H1 (cell line): ENCODE data around the gene FOXI2. TPM values are rescaled to one million over a fixed set of nuclear protein-coding genes. Genes with fewer than 3 reads are reported as not detected.

Experiments
- CTCF ChIA-PET: fragments of 300-600 bp; sonication (Branson Sonifier 250); formaldehyde crosslinking; loops from one replicate; lab custom pipeline; 2021; ENCODE audit not compliant: partially characterized antibody; lab: Charles Lee
- POLR2A ChIA-PET: fragments of 300-600 bp; sonication (Branson Sonifier 250); formaldehyde crosslinking; loops from one replicate; lab custom pipeline; 2021; ENCODE audit warnings: inconsistent platforms; ENCODE audit not compliant: partially characterized antibody; lab: Charles Lee
- DNase-seq, 2 experiments: peaks; one replicate each; pipeline versions ENCODE4 v3.0.0 to v3.0.0-alpha.2; 2010 to 2022; ENCODE audit warnings: low spot score in 2 of 2, low read depth in 1 of 2, mixed read lengths in 1 of 2
- FAIRE-seq: peaks from 2 replicates; lab custom pipeline; 2011; peaks lifted over from hg19 to GRCh38; lab: Jason Lieb, UNC
- H2AFZ ChIP-seq: 2 replicates; pipeline ENCODE4 v1.8.1; 2012; ENCODE audit warnings: low read length, inconsistent platforms
- H2AK5ac ChIP-seq: 2 replicates; pipeline ENCODE4 v1.6.1; 2013; ENCODE audit warnings: low read depth, low read length
- H2BK120ac ChIP-seq: replicated peaks from 2 replicates; pipeline ENCODE3; 2013; ENCODE audit warnings: low read depth, low read length, inconsistent platforms
- H2BK12ac ChIP-seq: 2 replicates; pipeline ENCODE4 v1.6.1; 2013; ENCODE audit warnings: low read depth, low read length
- H2BK15ac ChIP-seq: 2 replicates; pipeline ENCODE4 v1.6.1; 2013; ENCODE audit warnings: low read length
- H2BK20ac ChIP-seq: 2 replicates; pipeline ENCODE4 v1.6.1; 2013; ENCODE audit warnings: low read length
- H2BK5ac ChIP-seq: 2 replicates; pipeline ENCODE4 v1.6.1; 2013; ENCODE audit warnings: low read depth, low read length
- H3K14ac ChIP-seq: 2 replicates; pipeline ENCODE4 v1.6.1; 2013; ENCODE audit warnings: inconsistent platforms; ENCODE audit not compliant: insufficient read length
- H3K18ac ChIP-seq: 2 replicates; pipeline ENCODE4 v1.6.1; 2013; ENCODE audit warnings: low read length; ENCODE audit errors: extremely low read depth
- H3K23ac ChIP-seq: 2 replicates; pipeline ENCODE4 v1.6.1; 2013; ENCODE audit warnings: inconsistent platforms; ENCODE audit not compliant: insufficient read length
- H3K23me2 ChIP-seq: 2 replicates; pipeline ENCODE4 v1.6.1; 2013; ENCODE audit warnings: low read depth, low read length
- H3K27ac ChIP-seq: 2 replicates; pipeline ENCODE4 v1.6.1; 2011; ENCODE audit warnings: low read depth, low read length, inconsistent platforms
- H3K27me3 ChIP-seq, 4 experiments: replicated peaks in 1 of 4; 1 replicate in 1 of 4; 2 replicates in 3 of 4; pipeline versions ENCODE4 v1.6.1 to v1.8.1; 2011 to 2013; ENCODE audit warnings: low read length in 3 of 4, mild to moderate bottlenecking in 3 of 4, inconsistent platforms in 2 of 4, mixed read lengths in 2 of 4, moderate library complexity in 1 of 4; ENCODE audit not compliant: control insufficient read depth in 3 of 4, insufficient read depth in 3 of 4; ENCODE audit errors: extremely low read depth in 1 of 4
- H3K36me3 ChIP-seq, 4 experiments: 2 replicates each; pipeline versions ENCODE4 v1.6.1 to v1.8.1; 2011 to 2013; ENCODE audit warnings: mild to moderate bottlenecking in 4 of 4, low read length in 3 of 4, moderate library complexity in 2 of 4, control low read depth in 1 of 4, inconsistent platforms in 1 of 4; ENCODE audit not compliant: insufficient read depth in 4 of 4, control insufficient read depth in 2 of 4
- H3K4ac ChIP-seq: replicated peaks from 2 replicates; pipeline ENCODE3; 2013; ENCODE audit warnings: low read length, low read depth, mixed read lengths, inconsistent platforms; ENCODE audit not compliant: insufficient read length
- H3K4me1 ChIP-seq, 4 experiments: replicated peaks in 1 of 4; 1 replicate in 1 of 4; 2 replicates in 3 of 4; pipeline versions ENCODE4 v1.6.1 to v1.8.1; 2011 to 2013; ENCODE audit warnings: low read length in 3 of 4, inconsistent platforms in 2 of 4, mixed read lengths in 1 of 4; ENCODE audit not compliant: insufficient read depth in 4 of 4, control insufficient read depth in 3 of 4
- H3K4me2 ChIP-seq, 2 experiments: 2 replicates each; pipeline versions ENCODE4 v1.6.1 to v1.8.1; 2011 to 2013; ENCODE audit warnings: low read depth in 2 of 2, low read length in 2 of 2, control low read depth in 1 of 2, inconsistent platforms in 1 of 2, mild to moderate bottlenecking in 1 of 2; ENCODE audit not compliant: insufficient read depth in 1 of 2
- H3K4me3 ChIP-seq, 4 experiments: fragments of 200-600, 300-600 bp in 1 of 4; sonication (generic), shearing (Covaris generic), sonication (Bioruptor Twin) in 1 of 4; 2 replicates each; pipeline versions ENCODE4 v1.5.1 to v1.8.1; 2011 to 2016; ENCODE audit warnings: low read length in 4 of 4, low read depth in 3 of 4, control low read depth in 2 of 4, inconsistent platforms in 2 of 4, mild to moderate bottlenecking in 2 of 4, mixed read lengths in 1 of 4, moderate library complexity in 1 of 4; ENCODE audit not compliant: insufficient read depth in 2 of 4; ENCODE audit errors: extremely low read depth in 1 of 4
- H3K56ac ChIP-seq: replicated peaks from 2 replicates; pipeline ENCODE3; 2013; ENCODE audit warnings: low read depth, mild to moderate bottlenecking, mixed read lengths, low read length, inconsistent platforms; ENCODE audit not compliant: insufficient read length
- H3K79me1 ChIP-seq: 2 replicates; pipeline ENCODE4 v1.6.1; 2013; ENCODE audit warnings: low read depth, low read length, control low read depth
- H3K79me2 ChIP-seq, 2 experiments: 2 replicates each; pipeline versions ENCODE4 v1.6.1 to v1.8.1; 2012 to 2013; ENCODE audit warnings: low read length in 2 of 2, mild to moderate bottlenecking in 2 of 2, inconsistent platforms in 1 of 2; ENCODE audit not compliant: insufficient read depth in 2 of 2, control insufficient read depth in 1 of 2
- H3K9ac ChIP-seq, 4 experiments: replicated peaks in 1 of 4; 1 replicate in 1 of 4; 2 replicates in 3 of 4; pipeline versions ENCODE4 v1.6.1 to v1.8.1; 2011 to 2013; ENCODE audit warnings: low read depth in 3 of 4, low read length in 3 of 4, control low read depth in 2 of 4, mild to moderate bottlenecking in 2 of 4, moderate library complexity in 2 of 4, inconsistent platforms in 1 of 4; ENCODE audit errors: extremely low read depth in 1 of 4
- H3K9me3 ChIP-seq, 2 experiments: 2 replicates each; pipeline versions ENCODE4 v1.6.1 to v1.8.1; 2012 to 2013; ENCODE audit warnings: mild to moderate bottlenecking in 2 of 2, moderate library complexity in 2 of 2, control low read depth in 1 of 2, inconsistent platforms in 1 of 2, low read depth in 1 of 2, low read length in 1 of 2, mixed read lengths in 1 of 2; ENCODE audit not compliant: insufficient read depth in 2 of 2
- H4K20me1 ChIP-seq, 2 experiments: replicated peaks in 1 of 2; 2 replicates each; pipeline versions ENCODE3 to v1.8.1; 2011 to 2013; ENCODE audit warnings: inconsistent platforms in 2 of 2, low read length in 2 of 2, mild to moderate bottlenecking in 1 of 2; ENCODE audit not compliant: insufficient read depth in 2 of 2, control insufficient read depth in 1 of 2
- H4K5ac ChIP-seq: 2 replicates; pipeline ENCODE4 v1.6.1; 2013; ENCODE audit warnings: low read length, low read depth, mixed read lengths, inconsistent platforms; ENCODE audit not compliant: insufficient read length
- H4K8ac ChIP-seq: 2 replicates; pipeline ENCODE4 v1.8.0; 2013; ENCODE audit warnings: mild to moderate bottlenecking, moderate library complexity, low read length, inconsistent platforms; ENCODE audit not compliant: insufficient read depth; ENCODE audit errors: extremely low read depth
- H4K91ac ChIP-seq: replicated peaks from 2 replicates; pipeline ENCODE3; 2013; ENCODE audit warnings: low read length, mixed read lengths, inconsistent platforms; ENCODE audit not compliant: insufficient read length
- CBX8 ChIP-seq: fragments of 300-800, 300-1000 bp; sonication (generic); IDR thresholded peaks from 2 replicates; pipeline ENCODE4 v1.7.1; 2016; ENCODE audit warnings: low read depth, low read length, borderline replicate concordance
- CREB1 ChIP-seq: IDR thresholded peaks from 2 replicates; pipeline ENCODE4 v1.6.1; 2012; ENCODE audit warnings: inconsistent platforms
- KDM1A ChIP-seq: fragments of 200-600, 300-600 bp; sonication (generic); IDR thresholded peaks from 2 replicates; pipeline ENCODE4 v1.7.1; 2016; ENCODE audit warnings: mild to moderate bottlenecking, low read length, borderline replicate concordance
- POLR2AphosphoS5 ChIP-seq: IDR thresholded peaks from 2 replicates; pipeline ENCODE4 v1.6.1; 2011; ENCODE audit warnings: low read depth, low read length
- POU5F1 ChIP-seq: IDR thresholded peaks from 2 replicates; pipeline ENCODE4 v1.6.1; 2011; ENCODE audit warnings: low read depth, mild to moderate bottlenecking, low read length, moderate library complexity
- RNF2 ChIP-seq: fragments of 200-900, 300-1000 bp; sonication (generic); IDR thresholded peaks from 2 replicates; pipeline ENCODE4 v1.7.1; 2016; ENCODE audit warnings: borderline replicate concordance, low read depth, mild to moderate bottlenecking, antibody characterized with exemption, low read length; ENCODE audit not compliant: poor library complexity, severe bottlenecking; ENCODE audit errors: missing control alignments
- SIN3A ChIP-seq, 2 experiments: IDR thresholded peaks in 1 of 2; conservative IDR thresholded peaks in 1 of 2; 2 replicates each; pipeline ENCODE4 v1.6.1; 2011 to 2012; ENCODE audit warnings: low read length in 2 of 2, improper control_type of control experiment in 1 of 2, low read depth in 1 of 2, mild to moderate bottlenecking in 1 of 2
- SRF ChIP-seq: IDR thresholded peaks from 2 replicates; pipeline ENCODE4 v1.6.1; 2011; ENCODE audit warnings: mild to moderate bottlenecking, low read depth, low read length, moderate library complexity
- ZNF274 ChIP-seq: IDR thresholded peaks from 2 replicates; pipeline ENCODE4 v1.7.0; 2012; ENCODE audit warnings: low read length, borderline replicate concordance; ENCODE audit errors: extremely low read depth
- WGBS, 2 experiments: shearing (Covaris generic) in 1 of 2; methylation state at CpG; one replicate each; pipeline versions ENCODE4 v1.1.6 to v1.1.7; 2013 to 2015; ENCODE audit warnings: low lambda C conversion rate in 2 of 2, mixed read lengths in 2 of 2, inconsistent platforms in 1 of 2, low coverage in 1 of 2, missing lambda C conversion rate in 1 of 2; ENCODE audit not compliant: insufficient replicate concordance in 2 of 2, insufficient coverage in 1 of 2, insufficient read length in 1 of 2; ENCODE audit errors: extremely low coverage in 1 of 2, missing lambda C conversion rate in 1 of 2; 5-methylcytosine and 5-hydroxymethylcytosine counted together
- long read RNA-seq, 2 experiments: library from RNA in 1 of 2; library from capped mRNA in 1 of 2; stranded (forward); transcript quantifications; one replicate each; pipeline ENCODE4 v2.0.0, GENCODE V29; 2021; ENCODE audit warnings: inconsistent platforms in 1 of 2
- polyA minus RNA-seq, 3 experiments: library from RNA; depleted of rRNA, polyadenylated mRNA; stranded (reverse); fragments of >200 nt; gene quantifications; 1 replicate in 2 of 3; 2 replicates in 1 of 3; pipeline ENCODE4 v1.2.3, GENCODE V29; 2011
- polyA plus RNA-seq, 7 experiments: library from polyadenylated mRNA; depleted of rRNA in 3 of 7; stranded (reverse) in 5 of 7; unstranded in 2 of 7; fragments of >200 nt in 5 of 7; fragments of 200-250 nt in 2 of 7; gene quantifications; 1 replicate in 5 of 7; 2 replicates in 1 of 7; 4 replicates in 1 of 7; pipeline versions ENCODE4 v1.2.1 to v1.2.3, GENCODE V29; 2011 to 2013; ENCODE audit warnings: missing spikeins in 2 of 7, mixed read lengths in 2 of 7
- total RNA-seq: library from RNA; stranded (reverse); fragmentation: NEBNext Ultra II Directional; extraction: Animal tissue kit (Norgen Biotek cat#: 25700); gene quantifications from 2 replicates; pipeline ENCODE4 v1.2.1, GENCODE V29; 2021

FOXI2 gene
- total RNA-seq (1.0 and 1.4 TPM in 2 replicates), polyA plus RNA-seq (2011; rRNA removed) (1.0 and 1.9 TPM in 2 replicates), polyA minus RNA-seq (2011; rRNA and poly(A)+ RNA removed) (0.44 and 0.50 TPM in 2 replicates)
- 1.6 TPM for polyA plus RNA-seq (2011; cell fraction: cytosol; rRNA removed)
- polyA plus RNA-seq (2011; cell fraction: nucleus; rRNA removed), result 1.5 TPM
- 1.3 to 2.2 TPM (median 1.8 TPM) in 4 replicates for polyA plus RNA-seq (2012, experiment 1 of 2)
- polyA plus RNA-seq (2012, experiment 2 of 2), result 0.89 TPM
- 0.18 TPM for polyA plus RNA-seq (2013, experiment 1 of 2)
- 0.15 TPM for polyA plus RNA-seq (2013, experiment 2 of 2)
- 0.81 TPM for polyA minus RNA-seq (2011; cell fraction: cytosol; rRNA and poly(A)+ RNA removed)
- 2.5 TPM for polyA minus RNA-seq (2011; cell fraction: nucleus; rRNA and poly(A)+ RNA removed)
- long read RNA-seq, experiment 1, result 0 reads
- long read RNA-seq, experiment 2, result 0 reads

- H4K8ac ChIP-seq, result peak within 1 kb of the TSS; percentile 79
- 1% methylated on average over 35 of the region's 66 CpGs; no CpG with 5 or more reads in 1 of the 2 experiments for WGBS, 2 experiments
- H2BK15ac ChIP-seq, result 0 out of 2 replicates have a peak within 1 kb of the TSS, but pooled peaks have one; percentile 31
- DNase-seq (peak in 1 of 2 experiments; percentile 41), FAIRE-seq (no peak)
- H3K4me1 ChIP-seq, result peaks cover 0 to 26% (median 13%) of the 10 kb centered on the region in 4 experiments; a peak in 6 of 7 replicates
- no peak within 1 kb of the TSS for H4K5ac ChIP-seq
- H3K9me3 ChIP-seq, result no peaks in the 10 kb centered on the region
- H3K23ac ChIP-seq, result no peak within 1 kb of the TSS
- peak within 1 kb of the TSS; percentile 32 for H3K18ac ChIP-seq
- peak within 1 kb of the TSS; percentile 74; the same call in 1 of the 2 replicates for H2AFZ ChIP-seq
- H3K79me1 ChIP-seq, result no peaks in the 10 kb centered on the region
- H4K20me1 ChIP-seq, result peaks cover 0 to 5% of the 10 kb centered on the region in 2 experiments
- 0 out of 8 replicates have a peak, but pooled peaks cover 0 to 3% (median 0%) of the 10 kb centered on the region in 4 experiments for H3K36me3 ChIP-seq
- H2AK5ac ChIP-seq, result no peak within 1 kb of the TSS
- peak within 1 kb of the TSS in 1 of 4 experiments; percentile 31; a peak in 1 of 7 replicates for H3K9ac ChIP-seq
- no peak within 1 kb of the TSS for H3K4ac ChIP-seq
- no peak within 1 kb of the TSS for H2BK120ac ChIP-seq
- CTCF ChIA-PET, result interaction anchor here (2.2 kb wide), 1 partner anchor 21 kb away, joined by 7 read pairs; no protein-coding TSS in a partner anchor
- H3K27me3 ChIP-seq, result peaks cover 25 to 71% (median 68%) of the 10 kb centered on the region in 4 experiments
- H2BK5ac ChIP-seq, result no peak within 1 kb of the TSS; the same call in 1 of the 2 replicates
- POLR2A ChIA-PET, result interaction anchor here (1.0 to 1.1 kb wide), 2 partner anchors 9 to 24 kb away, joined by 3 to 4 read pairs; no protein-coding TSS in a partner anchor
- peak within 1 kb of the TSS; percentile 50; the same call in 1 of the 2 replicates for H2BK12ac ChIP-seq
- H3K79me2 ChIP-seq, result no peaks in the 10 kb centered on the region
- H3K27ac ChIP-seq, result no peak within 1 kb of the TSS
- H3K23me2 ChIP-seq, result peaks cover 26% of the 10 kb centered on the region; the same call in 1 of the 2 replicates
- peak within 1 kb of the TSS; percentile 82 to 90 for H3K4me2 ChIP-seq
- H3K14ac ChIP-seq, result no peak within 1 kb of the TSS
- H3K56ac ChIP-seq, result no peak within 1 kb of the TSS
- no peak within 1 kb of the TSS for H2BK20ac ChIP-seq
- peak within 1 kb of the TSS; percentile 21 to 60 (median 54) for H3K4me3 ChIP-seq
- H4K91ac ChIP-seq, result peak within 1 kb of the TSS; percentile 26
- TF ChIP-seq POLR2AphosphoS5 (no peak), SIN3A (conservative IDR thresholded peaks at IDR 0.05 in 1 of 2, IDR thresholded peaks at IDR 0.05 in 1 of 2; ENCODE audit: low read depth in 1 of 2, low read length in 2 of 2) (peak in 1 of 2 experiments; percentile 26; a peak in 1 of 4 replicates), POU5F1 (no peak), RNF2 (no peak), KDM1A (no peak), ZNF274 (no peak), CREB1 (no peak), CBX8 (no peak), SRF (no peak)
Observed at GRCh38 chr10:127736915-127737562, at the start of gene FOXI2. Gene FOXI2, plus strand, starts transcription at chr10:127737185. Its CDS starts 89 bp downstream, at chr10:127737274.
